ENCODE data around the gene PTPRD.

PTPRD gene

GRCh38 chr9:8901146-8901545, 1711.7 kb downstream of the PTPRD start:
- no peak for DNase-seq (ENCODE audit: low read depth)
- no peak for TF ChIP-seq CTCF (IDR thresholded peaks at IDR 0.05; ENCODE audit: control insufficient read depth, insufficient read depth, low read depth, low read length, missing control alignments)

GRCh38 chr9:8899511-8899910, 1713.3 kb downstream of the PTPRD start:
- no peak overlapping the region for H3K4me3 ChIP-seq (ENCODE audit: control insufficient read depth, low read depth, low read length)
- no peak for TF ChIP-seq CTCF (IDR thresholded peaks at IDR 0.05; ENCODE audit: control insufficient read depth, insufficient read depth, low read depth, low read length, missing control alignments)
- no peak for DNase-seq (ENCODE audit: low read depth)

More at GRCh38 chr9:8901146-8901545, 1711.7 kb downstream of the PTPRD start:
- H3K4me3 ChIP-seq (ENCODE audit: control insufficient read depth, low read depth, low read length): no peak overlapping the region

- no peak overlapping the region for H3K4me3 ChIP-seq (ENCODE audit: control insufficient read depth, low read depth, low read length)
- TF ChIP-seq CTCF (IDR thresholded peaks at IDR 0.05; ENCODE audit: control insufficient read depth, insufficient read depth, low read depth, low read length, missing control alignments): peak; percentile 41
- peak; percentile 11 for DNase-seq (ENCODE audit: low read depth)
Observed at GRCh38 chr9:8895861-8896224, 1717.0 kb downstream of the PTPRD start.

DNA sequence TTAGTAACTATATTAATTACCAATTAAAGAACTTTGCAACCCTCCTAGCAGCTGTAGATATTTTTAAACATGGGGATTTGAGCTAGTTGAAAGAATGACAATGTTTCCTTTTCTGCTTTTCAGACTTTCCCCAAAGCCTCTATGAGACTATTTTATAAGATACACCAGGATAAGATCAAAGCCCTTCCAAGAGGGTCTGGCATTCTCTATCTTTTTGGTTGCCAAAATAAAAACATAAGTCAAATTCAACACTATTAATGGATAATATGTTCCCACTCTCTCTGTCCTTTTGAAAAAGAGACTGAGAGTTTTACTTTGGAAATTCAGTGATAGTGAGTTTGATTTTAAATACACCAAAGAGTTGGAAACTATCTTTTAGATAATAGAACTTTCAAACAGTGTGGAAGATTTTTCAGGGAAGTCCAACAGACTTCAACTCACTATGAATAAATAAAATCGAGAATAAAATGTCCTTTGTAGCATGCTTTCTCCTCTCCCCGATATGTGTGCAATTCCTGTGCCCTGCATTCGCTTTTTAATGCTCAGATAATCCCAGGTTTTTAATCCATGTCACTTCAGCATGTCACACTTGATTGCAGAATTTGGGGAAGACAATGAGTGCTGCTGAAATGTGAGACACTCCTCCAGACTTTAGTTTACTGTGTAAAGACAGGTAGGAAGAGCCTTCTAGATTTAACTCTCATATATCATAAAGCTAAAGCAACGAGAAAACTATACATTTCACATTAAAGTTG, 1717.5 kb downstream of the PTPRD start:
- DNase-seq (ENCODE audit: low read depth): no peak
- TF ChIP-seq CTCF (IDR thresholded peaks at IDR 0.05; ENCODE audit: control insufficient read depth, insufficient read depth, low read depth, low read length, missing control alignments): no peak
- no peak overlapping the region for H3K4me3 ChIP-seq (ENCODE audit: control insufficient read depth, low read depth, low read length)

DNA sequence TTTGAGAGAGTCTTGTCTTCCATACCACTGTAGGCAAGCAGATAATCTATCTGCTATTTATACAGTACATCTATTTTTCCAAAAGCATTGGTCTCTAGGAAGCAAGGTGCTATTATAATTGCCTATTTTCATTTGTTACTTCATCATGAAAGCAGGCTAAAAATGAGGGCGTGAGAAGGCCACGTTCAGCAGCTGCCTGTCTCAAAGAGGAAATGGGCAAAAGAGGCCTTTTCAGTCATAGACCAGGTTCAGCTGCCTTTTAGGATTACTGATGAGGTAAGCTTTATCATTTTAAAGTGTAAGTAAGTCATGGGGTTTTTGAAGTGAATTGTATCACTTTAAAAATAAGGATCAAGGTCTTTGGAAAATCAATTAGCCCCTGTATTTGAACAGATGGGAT, 1722.1 kb downstream of the PTPRD start:
- no peak for TF ChIP-seq CTCF (IDR thresholded peaks at IDR 0.05; ENCODE audit: control insufficient read depth, insufficient read depth, low read depth, low read length, missing control alignments)
- no peak overlapping the region for H3K4me3 ChIP-seq (ENCODE audit: control insufficient read depth, low read depth, low read length)
- no peak for DNase-seq (ENCODE audit: low read depth)

- DNase-seq (ENCODE audit: low read depth): no peak
- no peak overlapping the region for H3K4me3 ChIP-seq (ENCODE audit: control insufficient read depth, low read depth, low read length)
- no peak for TF ChIP-seq CTCF (IDR thresholded peaks at IDR 0.05; ENCODE audit: control insufficient read depth, insufficient read depth, low read depth, low read length, missing control alignments)
Observed at GRCh38 chr9:8889100-8889499, 1723.7 kb downstream of the PTPRD start.
